Measurements from ENCODE around the gene ABCC5.

DNA sequence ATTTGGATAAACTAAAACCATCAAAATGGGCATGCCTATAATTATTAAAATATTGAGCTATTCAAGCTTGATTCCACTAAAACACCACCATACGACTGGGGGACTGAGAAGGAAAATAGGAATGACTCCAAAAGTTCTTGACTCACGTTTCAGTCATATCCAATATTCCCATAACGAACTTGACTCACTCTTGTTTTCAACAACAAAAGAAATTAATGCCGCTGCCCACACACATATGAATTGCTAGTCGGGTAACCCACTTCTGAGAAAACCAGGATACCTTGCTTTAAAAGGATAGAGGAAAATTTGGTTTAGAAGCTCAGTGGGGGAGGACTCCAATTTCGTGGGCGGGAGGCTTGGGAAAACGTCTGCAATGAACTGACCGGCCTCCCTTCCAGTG lies 40.3 kb upstream of the ABCC5 start:
- TF ChIP-seq, protein P1, sequence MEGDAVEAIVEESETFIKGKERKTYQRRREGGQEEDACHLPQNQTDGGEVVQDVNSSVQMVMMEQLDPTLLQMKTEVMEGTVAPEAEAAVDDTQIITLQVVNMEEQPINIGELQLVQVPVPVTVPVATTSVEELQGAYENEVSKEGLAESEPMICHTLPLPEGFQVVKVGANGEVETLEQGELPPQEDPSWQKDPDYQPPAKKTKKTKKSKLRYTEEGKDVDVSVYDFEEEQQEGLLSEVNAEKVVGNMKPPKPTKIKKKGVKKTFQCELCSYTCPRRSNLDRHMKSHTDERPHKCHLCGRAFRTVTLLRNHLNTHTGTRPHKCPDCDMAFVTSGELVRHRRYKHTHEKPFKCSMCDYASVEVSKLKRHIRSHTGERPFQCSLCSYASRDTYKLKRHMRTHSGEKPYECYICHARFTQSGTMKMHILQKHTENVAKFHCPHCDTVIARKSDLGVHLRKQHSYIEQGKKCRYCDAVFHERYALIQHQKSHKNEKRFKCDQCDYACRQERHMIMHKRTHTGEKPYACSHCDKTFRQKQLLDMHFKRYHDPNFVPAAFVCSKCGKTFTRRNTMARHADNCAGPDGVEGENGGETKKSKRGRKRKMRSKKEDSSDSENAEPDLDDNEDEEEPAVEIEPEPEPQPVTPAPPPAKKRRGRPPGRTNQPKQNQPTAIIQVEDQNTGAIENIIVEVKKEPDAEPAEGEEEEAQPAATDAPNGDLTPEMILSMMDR (IDR thresholded peaks at IDR 0.05) = no peak
- TF ChIP-seq POLR2A (IDR thresholded peaks at IDR 0.05) = no peak

Data from uterus (tissue), 2 donors.